Smooth muscle cell (in vitro differentiated cells): ENCODE data around the gene NFE2L2. TPM values are rescaled to one million over a fixed set of nuclear protein-coding genes. Genes with fewer than 3 reads are reported as not detected.

ENCODE experiments used
- DNase-seq: peaks from one replicate; lab custom pipeline; 2025; ENCODE audit not compliant: unreplicated experiment; lab: John Stamatoyannopoulos, UW
- H2AFZ ChIP-seq: fragments of 200-600 bp; sonication (generic); 2 replicates; pipeline ENCODE4 v1.6.0; 2016; ENCODE audit warnings: antibody characterized with exemption, low read depth, mild to moderate bottlenecking
- H3F3A ChIP-seq: fragments of 200-600 bp; sonication (generic); 2 replicates; pipeline ENCODE4 v1.6.0; 2017; ENCODE audit warnings: antibody characterized with exemption, low read depth
- H3K27ac ChIP-seq: fragments of 200-600 bp; sonication (generic); 2 replicates; pipeline ENCODE4 v1.5.1; 2016; ENCODE audit warnings: low read depth, mild to moderate bottlenecking
- H3K27me3 ChIP-seq: fragments of 200-600 bp; sonication (generic); 2 replicates; pipeline ENCODE4 v1.6.1; 2016; ENCODE audit warnings: low read depth, mild to moderate bottlenecking
- H3K36me3 ChIP-seq: fragments of 200-600 bp; sonication (generic); 2 replicates; pipeline ENCODE4 v1.5.1; 2016; ENCODE audit warnings: low read depth
- H3K4me1 ChIP-seq: fragments of 200-600 bp; sonication (generic); 2 replicates; pipeline ENCODE4 v1.5.1; 2016; ENCODE audit warnings: low read depth
- H3K4me2 ChIP-seq: fragments of 200-600 bp; sonication (generic); 2 replicates; pipeline ENCODE4 v1.6.0; 2016; ENCODE audit warnings: mild to moderate bottlenecking
- H3K4me3 ChIP-seq: fragments of 200-600 bp; sonication (generic); 2 replicates; pipeline ENCODE4 v1.5.1; 2016; ENCODE audit warnings: mild to moderate bottlenecking
- H3K79me2 ChIP-seq: fragments of 200-600 bp; sonication (generic); 2 replicates; pipeline ENCODE4 v1.6.0; 2016; ENCODE audit warnings: low read depth, mild to moderate bottlenecking
- H3K9ac ChIP-seq: fragments of 200-600 bp; sonication (generic); 2 replicates; pipeline ENCODE4 v1.6.0; 2016; ENCODE audit warnings: low read depth
- H3K9me3 ChIP-seq: fragments of 200-600 bp; sonication (generic); replicated peaks from 2 replicates; pipeline ENCODE4 v1.5.1; 2016; ENCODE audit warnings: low read depth
- H4K20me1 ChIP-seq: fragments of 200-600 bp; sonication (generic); 2 replicates; pipeline ENCODE4 v1.6.0; 2016; ENCODE audit warnings: low read depth
- WGBS: methylation state at CpG from one replicate; pipeline ENCODE4 v1.1.7; 2016; ENCODE audit warnings: low lambda C conversion rate; 5-methylcytosine and 5-hydroxymethylcytosine counted together
- polyA plus RNA-seq: library from polyadenylated mRNA; unstranded; fragments of >200 nt; fragmentation: Nextera tagmentation; extraction: Ambion mirVana; gene quantifications from 2 replicates; pipeline ENCODE4 v1.2.1, GENCODE V29; 2016
- total RNA-seq: library from RNA; depleted of rRNA; stranded (reverse); fragments of >200 nt; gene quantifications from 2 replicates; pipeline ENCODE4 v1.2.3, GENCODE V29; 2014
- TF ChIP-seq, protein P1 (sequence below): fragments of 200-600 bp; sonication (generic); IDR thresholded peaks from 2 replicates; pipeline ENCODE4 v1.5.1; 2017; ENCODE audit warnings: borderline replicate concordance, mild to moderate bottlenecking, antibody characterized with exemption; ENCODE audit not compliant: insufficient read depth, poor library complexity, severe bottlenecking

NFE2L2 gene
- total and polyA plus RNA-seq, 2 experiments from 2014 or later, result 64.4 to 118 TPM

GRCh38 chr2:177243073-177243472 is 21.5 kb downstream of the NFE2L2 start:
- H4K20me1 ChIP-seq, result peaks cover 69% of the 10 kb centered on the region
- peak overlapping the region; percentile 79 for H3K4me2 ChIP-seq
- peaks cover 63% of the 10 kb centered on the region for H3F3A ChIP-seq
- H3K4me3 ChIP-seq, result peak overlapping the region; percentile 34
- WGBS, result 71% methylated on average over 3 of the region's 3 CpGs
- H3K4me1 ChIP-seq, result peaks cover 40% of the 10 kb centered on the region
- peaks cover 88% of the 10 kb centered on the region for H3K79me2 ChIP-seq
- H3K9me3 ChIP-seq, result no peaks in the 10 kb centered on the region
- peak overlapping the region; percentile 98 for H3K27ac ChIP-seq
- no peaks in the 10 kb centered on the region for H3K27me3 ChIP-seq
- TF ChIP-seq, protein P1, sequence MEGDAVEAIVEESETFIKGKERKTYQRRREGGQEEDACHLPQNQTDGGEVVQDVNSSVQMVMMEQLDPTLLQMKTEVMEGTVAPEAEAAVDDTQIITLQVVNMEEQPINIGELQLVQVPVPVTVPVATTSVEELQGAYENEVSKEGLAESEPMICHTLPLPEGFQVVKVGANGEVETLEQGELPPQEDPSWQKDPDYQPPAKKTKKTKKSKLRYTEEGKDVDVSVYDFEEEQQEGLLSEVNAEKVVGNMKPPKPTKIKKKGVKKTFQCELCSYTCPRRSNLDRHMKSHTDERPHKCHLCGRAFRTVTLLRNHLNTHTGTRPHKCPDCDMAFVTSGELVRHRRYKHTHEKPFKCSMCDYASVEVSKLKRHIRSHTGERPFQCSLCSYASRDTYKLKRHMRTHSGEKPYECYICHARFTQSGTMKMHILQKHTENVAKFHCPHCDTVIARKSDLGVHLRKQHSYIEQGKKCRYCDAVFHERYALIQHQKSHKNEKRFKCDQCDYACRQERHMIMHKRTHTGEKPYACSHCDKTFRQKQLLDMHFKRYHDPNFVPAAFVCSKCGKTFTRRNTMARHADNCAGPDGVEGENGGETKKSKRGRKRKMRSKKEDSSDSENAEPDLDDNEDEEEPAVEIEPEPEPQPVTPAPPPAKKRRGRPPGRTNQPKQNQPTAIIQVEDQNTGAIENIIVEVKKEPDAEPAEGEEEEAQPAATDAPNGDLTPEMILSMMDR, result no peak
- DNase-seq, result no peak
- H3K36me3 ChIP-seq, result no peaks in the 10 kb centered on the region
- H2AFZ ChIP-seq, result no peak overlapping the region
- H3K9ac ChIP-seq, result peak overlapping the region; percentile 90

GRCh38 chr2:177242121-177242987 is 22.2 kb downstream of the NFE2L2 start:
- peak overlapping the region; percentile 90 for H3K9ac ChIP-seq
- peaks cover 88% of the 10 kb centered on the region for H3K79me2 ChIP-seq
- 4% methylated on average over 5 of the region's 5 CpGs for WGBS
- H3K27me3 ChIP-seq, result no peaks in the 10 kb centered on the region
- no peak for DNase-seq
- peaks cover 40% of the 10 kb centered on the region for H3K4me1 ChIP-seq
- no peak overlapping the region for H2AFZ ChIP-seq
- H3K36me3 ChIP-seq, result no peaks in the 10 kb centered on the region
- peaks cover 63% of the 10 kb centered on the region for H3F3A ChIP-seq
- H3K4me3 ChIP-seq, result peak overlapping the region; percentile 34
- H3K9me3 ChIP-seq, result no peaks in the 10 kb centered on the region
- peak overlapping the region; percentile 98 for H3K27ac ChIP-seq
- H4K20me1 ChIP-seq, result peaks cover 69% of the 10 kb centered on the region
- peak overlapping the region; percentile 79 for H3K4me2 ChIP-seq
- TF ChIP-seq, protein P1, result no peak

DNA sequence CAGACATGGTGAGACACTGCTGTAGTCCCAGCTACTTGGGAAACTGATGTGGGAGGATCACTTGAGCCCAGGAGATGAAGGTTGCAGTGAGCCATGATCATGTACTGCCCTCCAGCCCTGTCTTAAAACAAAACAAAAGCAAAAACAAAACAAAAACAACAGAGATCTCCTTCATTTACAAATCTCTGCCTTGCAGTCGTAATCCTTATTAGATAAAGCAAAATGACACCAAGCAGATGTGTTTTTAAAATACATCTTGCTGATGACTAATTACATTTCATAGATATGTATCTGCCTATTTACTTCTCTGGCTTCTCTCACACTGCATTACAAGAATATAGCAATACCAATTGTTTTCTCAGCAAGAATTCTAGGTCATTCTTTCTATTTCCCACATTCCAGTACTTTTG is 22.8 kb downstream of the NFE2L2 start:
- Histone ChIP-seq H3K4me1 (peaks cover 40% of the 10 kb centered on the region), H3K9ac (peak overlapping the region; percentile 90), H2AFZ (no peak overlapping the region), H3K27me3 (no peaks in the 10 kb centered on the region), H3K9me3 (no peaks in the 10 kb centered on the region), H3F3A (peaks cover 59% of the 10 kb centered on the region), H3K79me2 (peaks cover 88% of the 10 kb centered on the region), H4K20me1 (peaks cover 69% of the 10 kb centered on the region), H3K4me3 (peak overlapping the region; percentile 34), H3K4me2 (peak overlapping the region; percentile 79), H3K27ac (peak overlapping the region; percentile 98), H3K36me3 (no peaks in the 10 kb centered on the region)
- DNase-seq, result no peak
- WGBS, result 3% methylated on average over 1 of the region's 1 CpG
- TF ChIP-seq, protein P1, result no peak
